Measurements from ENCODE around the gene TNFRSF1B.

Gene TNFRSF1B

DNA sequence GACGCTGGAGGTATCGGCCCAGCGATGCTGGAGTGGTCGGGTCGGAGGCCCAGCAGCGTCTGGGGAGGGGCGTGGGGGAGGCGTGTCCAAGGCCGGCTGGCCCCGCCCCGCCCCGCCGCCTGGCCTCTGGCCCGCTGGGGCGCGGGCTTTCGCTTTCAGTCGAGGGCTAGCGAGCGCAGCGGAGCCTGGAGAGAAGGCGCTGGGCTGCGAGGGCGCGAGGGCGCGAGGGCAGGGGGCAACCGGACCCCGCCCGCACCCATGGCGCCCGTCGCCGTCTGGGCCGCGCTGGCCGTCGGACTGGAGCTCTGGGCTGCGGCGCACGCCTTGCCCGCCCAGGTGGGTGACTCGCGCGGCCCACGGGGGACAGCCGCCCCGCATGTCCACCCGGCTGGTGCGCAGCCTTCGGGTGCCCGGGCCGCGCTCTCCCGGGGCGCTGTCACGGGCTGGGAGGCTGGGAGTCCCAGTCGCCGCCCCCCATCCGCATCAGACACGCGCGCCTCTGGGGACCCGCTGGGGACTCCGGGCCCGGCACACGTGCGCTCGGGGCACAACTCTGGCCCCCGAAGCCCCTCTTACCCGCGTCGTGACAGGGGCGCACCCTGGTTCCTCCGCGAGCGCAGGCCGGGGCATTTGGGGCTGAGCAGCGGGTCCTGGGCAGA is at the start of gene TNFRSF1B:
Gene TNFRSF1B (plus strand): TSS at position 158 of the 659 bp plus-strand sequence. CDS start 101 bp downstream, at position 259.
- peak within 1 kb of the TSS; percentile 100 for H3K27ac Mint-ChIP-seq
- peaks cover 4% of the 10 kb centered on the region for H3K9me3 Mint-ChIP-seq (ENCODE audit: low read depth)
- H3K4me1 Mint-ChIP-seq (ENCODE audit: low read depth), result peaks cover 57% of the 10 kb centered on the region
- H3K27me3 Mint-ChIP-seq, result no peaks in the 10 kb centered on the region
- peaks cover 12% of the 10 kb centered on the region for H3K36me3 Mint-ChIP-seq
- H3K4me3 Mint-ChIP-seq, result peak within 1 kb of the TSS; percentile 100

DNA sequence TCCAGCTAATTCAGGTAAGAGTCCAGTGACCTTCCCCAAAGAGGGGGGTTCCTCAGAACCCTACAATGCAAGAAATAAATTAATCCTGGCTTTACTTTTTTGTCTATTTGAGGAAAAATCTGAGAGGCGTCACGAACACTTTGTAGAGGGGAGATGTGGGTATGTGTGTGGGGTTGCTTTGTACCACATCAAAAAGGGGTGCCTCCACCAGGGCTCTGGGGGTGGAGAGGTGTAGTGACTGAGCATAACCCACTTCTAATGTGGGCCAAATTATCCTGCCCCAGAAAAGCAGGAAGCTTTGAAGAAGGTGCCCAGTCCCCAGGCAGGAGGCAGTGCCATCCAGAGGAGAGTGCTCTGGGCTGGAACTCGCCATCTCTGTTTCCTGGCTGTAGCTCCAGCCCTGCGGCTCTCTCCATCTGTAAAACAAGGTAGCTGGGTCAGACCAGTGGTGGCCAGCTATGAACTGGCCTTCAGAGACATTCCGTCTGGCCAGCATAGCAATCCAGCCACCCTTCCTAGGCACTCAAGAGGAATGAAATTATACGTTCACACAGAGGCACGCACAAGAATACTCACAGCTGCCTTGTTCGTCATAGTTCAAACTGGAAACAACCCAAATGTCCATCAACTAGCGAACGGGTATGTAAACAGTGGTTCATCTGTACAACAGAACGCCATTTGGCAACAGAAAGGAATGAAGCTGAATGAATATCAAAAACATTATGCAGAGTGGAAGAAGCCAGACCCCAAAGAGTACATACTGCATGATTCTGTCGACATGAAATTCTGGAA is 45.4 kb upstream of the TNFRSF1B start:
- H3K9me3 Mint-ChIP-seq (ENCODE audit: low read depth), result peaks cover 6% of the 10 kb centered on the region
- H3K4me3 Mint-ChIP-seq, result no peak overlapping the region
- peaks cover 4% of the 10 kb centered on the region for H3K27me3 Mint-ChIP-seq
- peaks cover 5% of the 10 kb centered on the region for H3K36me3 Mint-ChIP-seq
- H3K4me1 Mint-ChIP-seq (ENCODE audit: low read depth), result peaks cover 40% of the 10 kb centered on the region
- H3K27ac Mint-ChIP-seq, result no peak overlapping the region

- Mint-ChIP-seq H3K27ac (no peak overlapping the region), H3K9me3 (ENCODE audit: low read depth) (peaks cover 6% of the 10 kb centered on the region), H3K27me3 (peaks cover 4% of the 10 kb centered on the region), H3K4me3 (no peak overlapping the region), H3K36me3 (peaks cover 5% of the 10 kb centered on the region), H3K4me1 (ENCODE audit: low read depth) (peaks cover 54% of the 10 kb centered on the region)
Observed at GRCh38 chr1:12123172-12123571, 43.6 kb upstream of the TNFRSF1B start.

- Mint-ChIP-seq H3K9me3 (ENCODE audit: low read depth) (peaks cover 6% of the 10 kb centered on the region), H3K27me3 (peaks cover 4% of the 10 kb centered on the region), H3K27ac (peak overlapping the region; percentile 68), H3K36me3 (peaks cover 5% of the 10 kb centered on the region), H3K4me1 (ENCODE audit: low read depth) (peaks cover 54% of the 10 kb centered on the region), H3K4me3 (no peak overlapping the region)
Observed at GRCh38 chr1:12124693-12125421, 41.9 kb upstream of the TNFRSF1B start.

DNA sequence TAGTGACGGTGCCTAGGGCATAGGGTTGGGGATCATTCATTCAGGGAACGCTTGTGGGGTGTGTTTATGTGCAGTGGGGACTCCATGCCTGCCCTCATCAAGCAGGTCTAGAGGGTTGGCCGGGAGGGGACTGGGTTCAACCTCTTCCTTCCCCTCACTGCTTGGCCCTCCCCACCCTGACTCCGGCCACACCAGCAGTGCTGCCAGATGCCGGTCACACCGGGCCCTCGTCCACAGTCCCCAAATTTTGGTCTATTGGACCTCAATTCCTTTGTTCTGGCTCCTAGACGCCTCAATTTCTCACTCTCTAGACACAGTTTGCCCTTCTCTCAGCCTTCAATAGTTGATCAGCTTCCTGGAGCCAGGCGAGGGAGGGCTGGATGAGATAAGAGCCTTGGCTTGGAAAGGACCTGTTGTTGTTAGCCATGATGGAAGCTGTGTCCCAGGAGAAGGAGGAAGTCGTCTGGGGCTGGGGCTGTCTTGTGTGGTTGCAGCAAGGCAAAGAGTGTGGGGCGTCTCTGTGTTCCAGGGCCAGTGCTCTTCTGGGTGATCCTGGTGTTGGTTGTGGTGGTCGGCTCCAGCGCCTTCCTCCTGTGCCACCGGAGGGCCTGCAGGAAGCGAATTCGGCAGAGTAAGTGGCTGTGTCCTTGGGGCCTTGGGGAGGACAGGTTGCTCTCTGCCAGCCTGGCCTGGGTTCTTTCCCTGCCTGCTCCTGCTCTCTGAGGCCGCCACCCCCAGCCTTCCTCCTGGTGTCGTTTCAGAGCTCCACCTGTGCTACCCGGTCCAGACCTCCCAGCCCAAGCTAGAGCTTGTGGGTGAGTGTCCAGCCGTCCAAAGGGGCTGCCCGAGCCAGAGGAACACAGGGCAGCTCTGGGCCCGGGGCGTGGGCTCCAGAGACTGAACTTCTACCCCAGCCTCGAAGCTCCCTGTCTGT is 41.1 kb upstream of the TNFRSF1B start:
- no peaks in the 10 kb centered on the region for H3K36me3 Mint-ChIP-seq
- no peaks in the 10 kb centered on the region for H3K9me3 Mint-ChIP-seq (ENCODE audit: low read depth)
- peak overlapping the region; percentile 68 for H3K27ac Mint-ChIP-seq
- H3K27me3 Mint-ChIP-seq, result peaks cover 3% of the 10 kb centered on the region
- H3K4me1 Mint-ChIP-seq (ENCODE audit: low read depth), result peaks cover 48% of the 10 kb centered on the region
- H3K4me3 Mint-ChIP-seq, result no peak overlapping the region

- Mint-ChIP-seq H3K27me3 (peaks cover 2% of the 10 kb centered on the region), H3K4me3 (no peak overlapping the region), H3K27ac (peak overlapping the region; percentile 75), H3K9me3 (ENCODE audit: low read depth) (no peaks in the 10 kb centered on the region), H3K36me3 (no peaks in the 10 kb centered on the region), H3K4me1 (ENCODE audit: low read depth) (peaks cover 37% of the 10 kb centered on the region)
Observed at GRCh38 chr1:12126781-12127180, 40.0 kb upstream of the TNFRSF1B start.

DNA sequence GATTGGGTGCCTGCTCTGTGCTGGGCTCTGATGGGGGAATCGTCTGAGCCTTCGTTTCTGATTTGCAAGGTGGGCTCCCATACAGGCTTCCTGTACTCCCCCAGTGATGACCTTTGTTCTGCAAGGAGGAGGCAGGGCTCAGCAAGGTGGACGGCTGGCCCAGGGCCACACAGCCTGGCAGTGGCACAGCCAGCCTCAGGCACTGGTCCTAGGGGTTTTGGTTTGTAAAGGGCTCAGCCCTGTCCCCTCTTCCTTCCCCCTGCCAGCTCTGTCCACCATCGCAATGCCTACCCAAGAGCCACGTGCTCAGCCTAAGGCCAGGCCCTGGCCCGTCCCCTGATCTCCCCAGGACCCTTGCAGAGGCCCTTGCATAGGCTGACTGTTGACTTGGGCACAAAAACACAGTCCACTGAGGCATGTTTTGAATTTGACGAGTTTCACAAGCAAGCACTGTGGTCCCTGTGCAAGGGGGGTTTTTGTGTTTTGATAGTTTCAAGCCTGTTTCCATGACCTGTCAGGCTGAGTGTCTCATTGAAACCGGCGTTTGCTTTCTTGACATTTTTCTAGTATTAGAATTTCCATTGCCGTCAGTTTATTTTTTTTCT is 39.5 kb upstream of the TNFRSF1B start:
- H3K9me3 Mint-ChIP-seq (ENCODE audit: low read depth), result no peaks in the 10 kb centered on the region
- peak overlapping the region; percentile 95 for H3K27ac Mint-ChIP-seq
- H3K4me3 Mint-ChIP-seq, result peak overlapping the region; percentile 67
- H3K27me3 Mint-ChIP-seq, result no peaks in the 10 kb centered on the region
- H3K36me3 Mint-ChIP-seq, result no peaks in the 10 kb centered on the region
- H3K4me1 Mint-ChIP-seq (ENCODE audit: low read depth), result peaks cover 40% of the 10 kb centered on the region

- Mint-ChIP-seq H3K36me3 (no peaks in the 10 kb centered on the region), H3K9me3 (ENCODE audit: low read depth) (no peaks in the 10 kb centered on the region), H3K27ac (peak overlapping the region; percentile 95), H3K27me3 (no peaks in the 10 kb centered on the region), H3K4me1 (ENCODE audit: low read depth) (peaks cover 48% of the 10 kb centered on the region), H3K4me3 (peak overlapping the region; percentile 67)
Observed at GRCh38 chr1:12128120-12128519, 38.7 kb upstream of the TNFRSF1B start.

DNA sequence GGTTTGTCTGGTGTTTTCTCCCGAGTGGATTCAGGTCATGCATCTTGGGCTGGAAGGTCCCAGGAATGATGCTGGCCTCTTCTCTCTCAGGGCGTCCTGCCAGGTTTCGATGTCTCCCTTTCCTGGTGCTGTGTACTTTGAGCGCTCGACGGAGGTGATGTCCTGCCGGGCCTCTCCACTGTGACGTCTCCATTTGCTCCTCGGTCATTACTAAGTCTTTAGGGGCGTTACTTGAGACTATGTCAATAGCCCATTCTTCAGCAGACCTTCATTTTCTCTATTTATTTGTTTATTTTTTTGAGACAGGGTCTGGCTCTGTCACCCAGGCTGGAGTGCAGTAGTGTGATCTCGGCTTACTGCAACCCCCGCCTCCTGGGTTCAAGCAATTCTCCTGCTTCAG is 37.2 kb upstream of the TNFRSF1B start:
- Mint-ChIP-seq H3K27me3 (no peaks in the 10 kb centered on the region), H3K27ac (peak overlapping the region; percentile 58), H3K36me3 (no peaks in the 10 kb centered on the region), H3K4me3 (peak overlapping the region; percentile 20), H3K9me3 (ENCODE audit: low read depth) (no peaks in the 10 kb centered on the region), H3K4me1 (ENCODE audit: low read depth) (peaks cover 56% of the 10 kb centered on the region)

DNA sequence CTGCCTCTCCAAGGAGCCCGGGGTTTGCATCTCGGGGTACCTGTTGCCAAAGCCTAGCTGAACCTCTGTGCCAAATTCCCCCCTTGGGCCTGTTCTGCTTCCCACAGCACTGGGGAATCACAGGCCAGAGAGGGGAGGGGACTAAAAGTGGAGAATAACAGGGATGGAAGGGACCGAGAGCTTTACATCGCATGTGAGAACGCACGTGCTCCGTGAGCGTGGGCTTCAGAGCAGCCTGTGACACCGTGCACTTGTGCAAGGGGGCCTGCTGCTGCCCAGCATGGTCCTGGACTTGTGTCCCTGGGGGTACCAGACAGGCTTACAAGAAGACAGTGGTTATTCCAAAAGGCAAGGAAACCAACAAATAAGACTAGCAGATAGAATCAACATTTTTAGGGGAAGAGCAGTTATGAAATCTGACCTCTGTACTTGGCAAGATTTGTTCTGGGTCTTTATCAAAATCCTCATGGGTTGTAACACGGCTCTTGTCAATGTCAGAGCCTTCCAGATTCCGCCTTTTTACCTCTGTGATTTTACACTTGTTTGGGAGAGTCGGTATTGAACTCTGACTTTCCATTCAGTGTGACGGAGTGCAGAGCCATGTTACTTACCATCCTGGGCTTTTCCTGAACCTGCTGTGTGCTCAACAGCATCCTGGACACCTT is 36.2 kb upstream of the TNFRSF1B start:
- Mint-ChIP-seq H3K27ac (peak overlapping the region; percentile 41), H3K4me1 (ENCODE audit: low read depth) (peaks cover 47% of the 10 kb centered on the region), H3K9me3 (ENCODE audit: low read depth) (no peaks in the 10 kb centered on the region), H3K27me3 (no peaks in the 10 kb centered on the region), H3K4me3 (no peak overlapping the region), H3K36me3 (no peaks in the 10 kb centered on the region)

- Mint-ChIP-seq H3K4me3 (no peak overlapping the region), H3K27me3 (no peaks in the 10 kb centered on the region), H3K27ac (peak overlapping the region; percentile 85), H3K4me1 (ENCODE audit: low read depth) (peaks cover 39% of the 10 kb centered on the region), H3K9me3 (ENCODE audit: low read depth) (no peaks in the 10 kb centered on the region), H3K36me3 (no peaks in the 10 kb centered on the region)
Observed at GRCh38 chr1:12132078-12132477, 34.7 kb upstream of the TNFRSF1B start.

DNA sequence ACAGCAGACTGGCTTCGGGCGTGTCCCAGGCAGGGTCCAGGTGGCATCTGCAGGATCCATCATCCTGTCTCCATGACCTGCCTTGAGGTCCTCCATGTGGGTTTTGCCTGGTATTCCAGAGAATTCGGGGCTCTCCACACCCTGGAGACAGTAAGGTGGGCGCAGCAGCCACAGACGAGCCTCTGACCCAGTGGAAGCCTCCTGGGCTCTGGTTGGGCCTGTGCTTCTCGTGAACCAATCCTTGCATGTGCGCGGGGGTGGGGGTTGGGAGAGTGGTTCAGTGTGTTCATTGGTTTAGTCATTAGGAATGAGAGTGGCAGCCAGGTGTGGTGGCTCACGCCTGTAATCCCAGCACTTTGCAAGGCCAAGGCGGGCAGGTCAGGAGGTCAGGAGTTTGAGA is 32.1 kb upstream of the TNFRSF1B start:
- Mint-ChIP-seq H3K27ac (no peak overlapping the region), H3K27me3 (no peaks in the 10 kb centered on the region), H3K9me3 (ENCODE audit: low read depth) (no peaks in the 10 kb centered on the region)

GRCh38 chr1:12135612-12136011 is 31.2 kb upstream of the TNFRSF1B start:
- Mint-ChIP-seq H3K4me1 (ENCODE audit: low read depth) (peaks cover 27% of the 10 kb centered on the region), H3K4me3 (no peak overlapping the region)

More for the DNA sequence above, 32.1 kb upstream of the TNFRSF1B start:
- Mint-ChIP-seq H3K36me3 (no peaks in the 10 kb centered on the region), H3K4me3 (no peak overlapping the region), H3K4me1 (ENCODE audit: low read depth) (peaks cover 28% of the 10 kb centered on the region)

More at GRCh38 chr1:12135612-12136011, 31.2 kb upstream of the TNFRSF1B start:
- no peaks in the 10 kb centered on the region for H3K36me3 Mint-ChIP-seq
- no peaks in the 10 kb centered on the region for H3K27me3 Mint-ChIP-seq
- H3K27ac Mint-ChIP-seq, result no peak overlapping the region
- H3K9me3 Mint-ChIP-seq (ENCODE audit: low read depth), result no peaks in the 10 kb centered on the region

Data from activated naive CD8-positive, alpha-beta T cell (primary cell).